NB4 (cell line): ENCODE measurements around the gene BNIP1.
"Not testable (repeated sequence)": the region's sequence is repeated elsewhere in the genome, so short reads cannot be mapped to it uniquely, and the experiment has no call there.

Source experiments
- DNase-seq: peaks from one replicate; pipeline ENCODE4 v3.0.0; 2010; ENCODE audit warnings: low read depth
- H3K4me3 ChIP-seq: one replicate; pipeline ENCODE4 v1.5.1; 2011; ENCODE audit warnings: mild to moderate bottlenecking, low read depth, low read length, moderate library complexity
- CTCF ChIP-seq: IDR thresholded peaks from one replicate; pipeline ENCODE4 v1.5.1; 2012; ENCODE audit warnings: low read depth, low read length
- MAX ChIP-seq: IDR thresholded peaks from 2 replicates; pipeline ENCODE4 v1.6.1; 2011; ENCODE audit warnings: low read depth, low read length
- MYC ChIP-seq: IDR thresholded peaks from 2 replicates; pipeline ENCODE4 v1.6.1; 2011; ENCODE audit warnings: low read depth, low read length
- POLR2A ChIP-seq: IDR thresholded peaks from 2 replicates; pipeline ENCODE4 v1.6.1; 2011; ENCODE audit warnings: mild to moderate bottlenecking; ENCODE audit not compliant: insufficient read length; ENCODE audit errors: extremely low read depth

BNIP1 gene

GRCh38 chr5:173140769-173141168, 3.6 kb upstream of the BNIP1 start:
- no peak for DNase-seq
- no peak overlapping the region for H3K4me3 ChIP-seq
- TF ChIP-seq POLR2A (no peak), MAX (no peak), MYC (no peak), CTCF (no peak)

- no peak overlapping the region for H3K4me3 ChIP-seq
- no peak for TF ChIP-seq MYC
- TF ChIP-seq MAX, result no peak
- no peak for TF ChIP-seq POLR2A
- TF ChIP-seq CTCF, result no peak
- no peak for DNase-seq
Observed at GRCh38 chr5:173143567-173143966, 764 bp upstream of the BNIP1 start.

GRCh38 chr5:173148354-173148753, 4.0 kb downstream of the BNIP1 start:
- no peak for DNase-seq
- H3K4me3 ChIP-seq, result no peak overlapping the region
- TF ChIP-seq CTCF (no peak), POLR2A (no peak), MYC (no peak), MAX (no peak)

GRCh38 chr5:173152547-173152946, 8.2 kb downstream of the BNIP1 start:
- TF ChIP-seq CTCF, result no peak
- no peak for TF ChIP-seq MYC
- TF ChIP-seq MAX, result no peak
- no peak for TF ChIP-seq POLR2A
- no peak overlapping the region for H3K4me3 ChIP-seq
- no peak for DNase-seq

GRCh38 chr5:173153842-173154241, 9.5 kb downstream of the BNIP1 start:
- DNase-seq, result no peak
- no peak overlapping the region for H3K4me3 ChIP-seq
- TF ChIP-seq MYC, result no peak
- TF ChIP-seq POLR2A, result no peak
- TF ChIP-seq CTCF, result no peak
- TF ChIP-seq MAX, result no peak

- H3K4me3 ChIP-seq, DNase-seq: not testable (repeated sequence)
Observed at GRCh38 chr5:173154619-173155018, 10.3 kb downstream of the BNIP1 start.
